CD4-positive, alpha-beta T cell treated with Interleukin-17A for 1 hour (primary cell): ENCODE results near the gene BORCS8.
"Not testable (repeated sequence)": the region's sequence is repeated elsewhere in the genome, so short reads cannot be mapped to it uniquely, and the experiment has no call there.

Experiments
- DNase-seq: peaks from one replicate; pipeline ENCODE4 v3.0.0-alpha.2; 2020

Gene BORCS8

DNA sequence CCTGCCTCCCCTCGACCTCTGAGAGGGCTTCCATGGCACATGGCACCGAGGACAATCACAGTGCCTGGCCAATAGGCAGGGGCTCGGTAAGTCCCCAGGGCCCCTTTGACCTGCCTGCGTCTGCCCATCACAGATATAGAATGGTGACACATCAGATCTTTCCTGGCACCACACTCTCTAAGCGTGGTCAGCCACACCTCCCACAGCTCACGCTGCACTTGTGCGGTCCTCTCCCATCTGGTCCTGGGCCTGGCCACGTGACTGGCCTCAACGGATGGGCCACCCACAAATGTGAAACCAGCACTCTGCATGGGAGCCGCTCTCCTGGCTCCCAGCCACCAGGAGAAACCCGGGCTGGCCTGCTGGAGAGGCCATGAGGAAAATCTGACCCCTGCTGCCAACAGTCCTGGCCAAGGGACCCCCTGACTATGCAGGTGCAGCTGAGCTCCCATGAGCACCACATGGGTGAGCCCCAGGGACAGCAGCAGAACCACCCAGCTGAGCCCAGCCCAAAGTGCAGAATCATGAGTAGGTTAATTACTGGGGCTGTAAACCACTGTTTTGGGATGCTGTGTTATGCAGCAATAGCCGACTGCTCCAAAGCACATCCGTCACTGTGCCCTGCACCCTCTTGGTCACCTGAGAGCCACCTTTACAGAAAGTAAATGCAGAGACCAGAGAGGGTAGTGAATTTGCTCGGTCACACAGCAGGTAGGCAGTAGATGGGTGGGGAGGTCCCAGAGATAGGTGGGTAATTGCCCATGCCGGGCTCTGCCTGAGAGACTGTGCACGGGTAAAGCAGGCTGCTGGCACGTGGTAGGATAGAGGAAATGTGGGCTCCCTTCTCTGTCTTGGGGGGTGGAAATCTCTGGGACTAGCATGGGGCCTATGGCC lies 12.2 kb downstream of the BORCS8 start:
- DNase-seq, result no peak

DNA sequence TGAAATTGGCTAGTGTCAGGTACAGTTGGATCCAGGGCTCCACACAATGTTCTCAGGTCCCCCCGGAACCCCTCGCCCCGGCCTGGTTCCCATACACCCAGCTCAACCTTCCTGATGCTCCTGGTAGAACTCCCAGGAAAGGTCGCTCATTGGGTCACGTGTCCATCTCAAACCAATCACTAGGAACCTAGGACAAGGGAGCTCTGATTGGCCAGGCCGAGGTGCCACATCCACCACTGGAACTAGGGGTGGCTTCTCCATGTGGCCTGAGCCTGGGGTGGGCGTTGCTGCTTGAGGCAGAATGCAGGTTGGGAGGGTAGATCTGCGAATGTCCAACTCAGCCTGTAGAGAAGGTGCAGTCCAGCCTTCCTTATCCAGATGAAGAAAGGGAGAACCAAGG lies 15.0 kb downstream of the BORCS8 start:
- DNase-seq, result no peak

DNA sequence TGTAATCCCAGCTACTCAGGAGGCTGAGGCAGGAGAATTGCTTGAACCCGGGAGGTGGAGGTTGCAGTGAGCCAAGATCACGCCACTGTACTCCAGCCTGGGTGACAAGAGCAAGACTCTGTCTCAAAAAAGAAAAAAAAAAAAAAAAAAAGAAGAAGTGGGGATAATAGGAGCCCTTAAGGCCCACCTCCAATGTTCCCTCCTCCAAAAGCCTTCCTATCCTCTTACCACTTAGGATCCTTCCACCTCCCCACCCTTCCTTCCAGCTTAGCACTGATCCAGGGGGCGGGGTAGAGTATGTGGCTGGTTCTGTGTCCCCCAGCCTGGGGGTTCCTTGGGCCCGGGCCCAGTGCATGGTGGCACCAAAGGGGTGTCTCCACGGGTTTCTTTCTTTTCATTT lies 18.7 kb downstream of the BORCS8 start:
- DNase-seq, result not testable (repeated sequence)

DNA sequence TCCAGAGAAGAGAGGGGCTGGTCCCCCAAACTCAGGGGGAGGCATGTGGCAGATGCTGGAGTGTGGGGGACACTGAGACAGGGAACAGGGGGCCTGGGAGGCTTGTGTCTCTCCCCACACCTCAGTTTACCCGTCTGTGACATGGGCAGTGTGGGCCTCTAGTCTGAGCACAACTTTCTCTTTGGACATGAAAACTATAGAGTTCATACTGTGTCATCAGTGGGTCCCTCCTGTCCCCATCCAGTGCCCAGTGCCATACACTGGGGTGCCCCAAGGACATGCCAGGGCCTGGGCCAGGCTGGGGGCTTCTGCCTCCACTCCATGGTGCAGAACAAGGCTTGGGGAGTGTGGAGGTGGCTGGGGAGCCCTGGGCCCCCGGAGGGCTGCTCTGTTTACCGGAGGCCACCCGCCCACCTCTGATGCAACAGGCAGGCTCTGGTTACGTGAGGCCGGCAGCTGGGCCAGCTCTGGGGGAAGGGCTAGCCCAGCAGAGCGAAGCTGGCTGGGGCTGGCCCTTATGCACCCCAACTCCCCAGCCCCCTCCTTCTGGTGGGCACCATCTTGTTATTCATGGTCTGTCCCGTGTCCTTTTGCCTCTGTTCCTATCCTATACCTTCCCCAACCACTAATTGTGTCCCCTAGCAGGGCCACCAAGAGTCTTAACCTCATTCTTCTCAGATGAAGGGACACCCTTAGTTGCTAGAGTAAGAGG lies 20.0 kb downstream of the BORCS8 start:
- DNase-seq, result no peak

DNA sequence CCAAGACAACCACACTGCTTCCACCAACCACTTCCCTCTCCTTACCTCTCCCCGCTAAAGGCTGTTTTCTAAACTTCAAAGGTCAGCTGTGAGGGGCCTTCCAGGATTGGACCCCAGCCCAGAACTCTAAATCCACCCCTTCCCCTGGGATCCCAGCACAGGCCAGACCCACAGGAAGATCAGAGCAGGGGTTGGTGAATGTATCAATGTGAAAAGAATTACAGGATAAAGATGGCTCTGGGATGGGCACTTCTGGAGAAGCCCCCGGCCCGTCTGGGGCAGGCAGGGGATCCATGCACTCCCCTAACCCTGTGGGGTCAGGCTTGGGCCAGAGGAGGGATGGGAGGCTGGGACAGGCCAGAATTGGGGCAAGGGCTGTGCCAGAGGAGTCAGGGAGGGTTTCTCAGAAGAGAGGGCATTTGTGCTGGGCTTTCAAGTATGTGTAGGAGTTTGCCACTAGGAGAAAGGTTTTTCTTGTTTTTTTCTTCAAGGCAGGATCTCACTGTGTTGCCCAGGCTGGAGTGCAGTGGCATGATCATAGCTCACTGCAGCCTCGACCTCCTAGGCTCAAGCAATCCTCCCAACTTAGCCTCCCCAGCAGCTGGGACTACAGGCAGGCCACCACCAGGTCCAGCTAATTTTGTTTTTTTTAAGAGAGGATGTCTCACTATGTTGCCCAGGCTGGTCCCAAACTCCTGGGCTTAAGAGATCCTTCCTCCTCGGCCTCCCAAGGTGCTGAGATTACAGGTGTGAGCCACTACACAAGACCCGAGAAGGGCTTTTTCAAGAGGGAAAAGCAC lies 20.9 kb downstream of the BORCS8 start:
- no peak for DNase-seq

DNA sequence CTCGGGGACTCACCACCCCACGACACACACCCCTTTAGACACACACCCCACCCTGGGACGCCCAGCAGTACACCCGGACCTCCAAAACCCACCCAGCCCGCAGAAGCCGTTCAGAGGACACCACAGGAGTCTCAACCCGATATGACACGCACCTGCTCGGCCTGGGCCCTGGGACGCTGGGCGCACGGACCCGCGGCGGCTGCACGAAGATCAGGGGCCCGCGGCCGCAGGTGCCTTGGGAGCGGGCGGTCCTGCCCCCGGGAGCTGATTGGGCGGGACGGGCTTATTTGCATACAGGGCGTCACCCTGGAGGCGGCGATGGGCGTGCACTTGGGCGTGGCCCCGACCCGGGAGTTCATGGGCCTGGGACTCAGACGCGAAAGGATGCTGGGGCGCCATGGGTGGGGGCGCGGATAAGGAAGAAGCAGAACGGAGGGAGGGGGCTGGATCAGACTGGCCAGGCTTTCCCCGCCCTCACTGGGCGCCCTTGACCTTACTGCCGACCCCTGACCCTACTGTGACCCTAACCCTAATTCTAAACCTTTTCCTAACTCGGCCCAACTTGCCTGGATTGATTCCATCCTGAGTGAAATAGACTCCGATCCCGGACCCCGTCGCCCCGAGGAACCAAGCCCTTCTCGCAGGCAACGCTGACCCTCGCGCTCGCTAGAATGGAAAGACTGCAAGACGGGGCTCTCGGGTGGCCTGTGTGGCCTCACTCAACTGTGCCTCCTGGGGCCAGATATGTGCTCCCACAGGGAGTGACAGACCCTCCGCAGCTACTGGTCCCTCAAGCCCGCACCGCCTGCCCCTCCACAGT lies 21.7 kb downstream of the BORCS8 start, which contains the start of gene MEF2B:
Gene MEF2B, minus strand, starts transcription at position 211 of the 820 bp plus-strand sequence. CDS start 19,528 bp downstream, outside the sequence.
- peak; percentile 75 for DNase-seq

DNA sequence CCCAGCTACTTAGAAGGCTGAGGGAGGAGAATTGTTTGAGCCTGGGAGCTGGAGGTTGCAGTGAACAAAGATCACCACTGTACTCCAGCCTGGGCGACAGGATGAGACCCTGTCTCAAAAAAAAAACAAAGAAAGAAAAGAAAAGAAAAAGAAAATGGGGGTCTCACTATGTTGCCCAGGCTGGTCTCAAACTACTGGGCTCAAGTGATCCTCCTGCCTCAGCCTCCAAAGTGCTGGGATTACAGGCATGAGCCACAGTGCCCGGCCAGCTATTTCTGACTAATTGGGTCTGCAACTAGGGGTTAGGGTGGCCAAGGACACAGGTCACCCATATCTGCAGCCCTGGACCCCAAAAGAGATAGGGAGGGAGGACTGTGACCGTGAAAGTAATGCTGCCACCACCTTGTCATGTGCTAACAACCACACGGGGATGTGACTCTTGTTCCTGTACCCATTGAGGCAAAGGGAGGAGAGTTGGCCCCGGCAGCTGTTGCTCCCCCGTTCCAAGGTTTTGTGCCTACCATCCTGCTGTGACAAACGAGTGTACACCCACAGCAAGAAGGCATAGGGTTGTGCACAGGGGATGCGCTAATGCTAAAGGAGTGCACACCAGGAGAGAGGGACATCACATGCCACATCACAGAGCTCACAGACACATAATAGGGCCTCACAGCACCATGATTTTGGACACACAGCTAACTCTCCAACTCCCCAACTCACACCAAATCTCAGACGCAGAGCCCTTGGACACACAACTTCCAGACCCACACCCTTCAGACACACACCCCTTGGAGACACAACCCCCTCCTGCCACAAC lies 22.5 kb downstream of the BORCS8 start:
- no peak for DNase-seq

DNA sequence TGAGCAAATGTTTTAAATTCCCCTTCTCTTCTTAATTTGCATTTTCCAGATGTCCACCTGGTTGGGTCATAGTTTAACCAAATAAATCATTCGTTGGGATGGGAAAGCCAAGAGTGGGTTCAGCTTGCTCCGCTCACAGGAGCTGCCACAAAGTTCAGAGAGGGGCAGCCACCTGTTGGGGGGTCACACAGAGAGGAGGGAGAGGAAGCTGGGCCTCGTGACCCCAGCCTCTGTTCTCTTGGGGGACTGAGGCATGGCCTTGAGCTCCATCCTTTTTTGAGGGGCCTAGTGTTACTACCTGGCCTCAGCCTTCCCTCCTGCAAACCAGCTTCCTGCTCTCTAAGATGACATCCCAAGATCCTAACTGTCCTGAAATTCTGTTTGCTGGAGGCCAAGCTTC lies 24.3 kb downstream of the BORCS8 start:
- no peak for DNase-seq

DNA sequence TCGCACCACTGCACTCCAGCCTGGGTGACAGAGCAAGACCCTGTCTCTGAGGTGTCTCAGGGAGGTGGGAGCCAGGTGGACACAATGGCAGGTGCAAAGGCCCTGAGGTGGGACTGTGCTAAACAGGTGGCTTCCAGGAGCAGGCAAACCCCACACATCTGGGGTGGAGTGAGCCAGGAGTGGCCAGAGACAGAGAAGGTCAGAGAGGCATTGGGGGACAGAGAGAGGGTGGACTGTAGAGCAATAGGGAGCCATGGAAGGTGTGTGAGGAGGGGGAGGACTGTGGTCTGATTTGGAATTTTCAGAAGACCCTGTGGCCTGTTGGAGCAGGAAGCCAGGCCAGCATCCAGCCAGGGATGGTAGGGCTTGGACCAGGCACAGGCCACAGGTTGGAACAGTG lies 26.6 kb downstream of the BORCS8 start:
- no peak for DNase-seq

DNA sequence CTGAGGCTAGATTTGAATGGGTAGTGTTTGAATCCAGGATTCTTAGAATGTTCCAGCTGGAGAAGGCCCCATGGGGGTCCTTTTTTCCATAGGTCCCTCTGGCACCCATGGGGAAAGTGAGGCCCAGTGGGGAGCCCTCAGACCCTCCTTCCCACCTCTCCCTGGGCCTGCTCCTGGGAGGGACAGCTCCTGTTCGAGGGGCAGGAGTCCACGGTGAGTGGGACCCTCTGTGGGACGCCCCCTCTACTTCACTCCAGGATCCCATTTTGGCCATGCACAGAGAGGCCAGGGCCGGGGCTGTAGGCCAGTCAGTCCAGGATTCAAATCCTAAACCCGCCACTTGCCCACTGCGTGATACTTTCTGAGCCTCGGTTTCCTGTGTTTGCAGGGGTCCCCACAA lies 29.5 kb downstream of the BORCS8 start:
- DNase-seq, result no peak

DNA sequence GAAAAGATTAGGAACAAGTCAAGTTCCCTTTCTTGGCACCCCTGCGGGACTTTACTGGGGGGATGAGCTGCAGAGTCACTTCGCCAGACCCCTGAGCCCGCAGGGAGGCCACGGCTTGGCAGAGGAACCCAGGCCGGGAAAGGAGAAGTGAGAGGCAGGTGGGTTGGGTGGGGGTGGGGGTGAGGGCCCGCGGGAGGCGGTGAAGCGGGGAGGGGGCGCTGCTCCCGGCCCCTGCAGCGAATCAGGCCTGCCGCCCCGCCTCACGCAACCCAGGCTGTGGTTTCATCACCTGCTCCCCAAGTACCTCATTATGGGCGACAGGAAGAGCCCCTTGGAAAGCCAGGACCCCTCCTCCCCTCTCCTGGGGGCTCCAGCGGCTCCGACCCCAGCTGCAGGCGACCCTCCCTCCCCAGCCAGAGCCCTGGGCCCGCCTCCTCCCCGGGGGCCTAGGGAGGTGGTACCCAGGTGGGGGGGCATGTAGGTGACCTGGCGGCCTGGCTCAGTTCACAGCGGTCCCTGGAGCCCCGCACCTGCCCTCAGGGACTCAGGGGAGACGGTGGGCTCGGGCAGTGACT lies 31.4 kb downstream of the BORCS8 start:
- DNase-seq, result no peak

DNA sequence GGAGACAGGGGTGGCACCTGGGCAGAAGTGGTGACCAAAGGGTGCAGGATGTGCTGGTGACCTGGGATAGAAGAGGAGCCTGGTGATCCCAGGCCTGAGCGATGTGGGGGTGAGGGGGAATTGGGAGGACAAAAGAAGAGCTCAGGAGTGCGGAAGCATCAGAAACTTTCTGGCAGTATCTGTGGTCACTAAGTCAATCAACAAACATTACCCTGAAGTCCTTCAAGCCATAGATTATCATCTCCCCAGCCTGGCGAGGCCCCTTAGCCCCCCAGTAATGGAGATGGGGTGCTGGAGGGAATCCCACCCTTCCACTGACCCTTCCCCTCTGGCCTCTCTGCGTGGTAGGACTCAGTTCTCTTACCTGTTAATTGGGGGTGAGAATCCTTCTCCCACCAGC lies 32.4 kb downstream of the BORCS8 start:
- DNase-seq, result no peak

DNA sequence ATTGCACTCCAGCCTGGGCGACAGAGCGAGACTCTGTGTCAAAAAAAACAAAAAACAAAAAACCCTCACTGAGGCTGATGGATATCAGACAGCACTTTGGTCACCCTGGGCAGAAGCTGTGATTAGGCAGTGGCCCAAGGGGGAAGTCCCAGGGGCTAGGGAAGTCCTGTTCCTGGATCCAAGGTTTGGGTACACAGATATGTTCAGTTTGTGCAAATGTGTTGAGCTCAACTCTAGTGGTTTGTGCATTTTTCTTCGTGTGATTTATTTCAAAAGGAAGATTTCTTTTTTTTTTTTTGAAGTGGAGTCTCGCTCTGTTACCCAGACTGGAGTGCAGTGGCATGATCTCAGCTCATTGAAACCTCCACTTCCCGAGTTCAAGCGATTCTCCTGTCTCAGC lies 34.1 kb downstream of the BORCS8 start:
- DNase-seq, result no peak

DNA sequence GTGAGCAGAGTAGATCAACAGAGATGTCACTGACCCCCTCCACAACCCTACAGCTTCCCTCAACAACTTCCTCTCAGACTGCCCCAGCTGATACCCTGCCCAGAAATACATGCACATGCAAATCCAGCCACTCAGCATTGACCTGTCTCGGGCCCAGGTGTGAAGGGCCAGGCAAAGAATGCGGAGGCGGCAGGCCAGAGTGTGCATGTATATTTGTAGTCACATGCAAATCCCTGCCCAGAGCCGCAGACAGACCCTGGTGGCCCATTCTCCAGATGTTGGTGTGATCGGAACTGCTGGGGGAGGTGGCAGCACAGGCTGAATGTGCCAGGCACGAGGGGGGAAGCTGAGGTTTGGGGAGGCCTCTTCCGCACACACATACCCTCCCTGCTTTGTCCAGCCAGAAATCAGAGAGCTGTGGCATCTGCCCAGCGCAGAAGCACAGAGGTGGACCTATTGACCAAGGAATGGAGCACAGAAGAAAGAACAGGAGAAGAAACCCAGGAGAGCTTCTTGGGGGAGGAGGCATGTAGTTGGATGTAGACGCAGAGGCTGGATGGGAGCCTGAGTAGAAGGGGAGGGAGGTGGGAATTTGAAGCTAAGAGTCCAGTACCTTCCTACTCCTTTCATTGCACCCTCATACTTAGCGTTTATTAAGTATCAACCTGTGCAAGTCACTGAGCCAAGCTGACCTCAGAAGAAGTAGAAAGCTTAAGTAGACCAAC lies 36.3 kb downstream of the BORCS8 start:
- DNase-seq, result no peak

DNA sequence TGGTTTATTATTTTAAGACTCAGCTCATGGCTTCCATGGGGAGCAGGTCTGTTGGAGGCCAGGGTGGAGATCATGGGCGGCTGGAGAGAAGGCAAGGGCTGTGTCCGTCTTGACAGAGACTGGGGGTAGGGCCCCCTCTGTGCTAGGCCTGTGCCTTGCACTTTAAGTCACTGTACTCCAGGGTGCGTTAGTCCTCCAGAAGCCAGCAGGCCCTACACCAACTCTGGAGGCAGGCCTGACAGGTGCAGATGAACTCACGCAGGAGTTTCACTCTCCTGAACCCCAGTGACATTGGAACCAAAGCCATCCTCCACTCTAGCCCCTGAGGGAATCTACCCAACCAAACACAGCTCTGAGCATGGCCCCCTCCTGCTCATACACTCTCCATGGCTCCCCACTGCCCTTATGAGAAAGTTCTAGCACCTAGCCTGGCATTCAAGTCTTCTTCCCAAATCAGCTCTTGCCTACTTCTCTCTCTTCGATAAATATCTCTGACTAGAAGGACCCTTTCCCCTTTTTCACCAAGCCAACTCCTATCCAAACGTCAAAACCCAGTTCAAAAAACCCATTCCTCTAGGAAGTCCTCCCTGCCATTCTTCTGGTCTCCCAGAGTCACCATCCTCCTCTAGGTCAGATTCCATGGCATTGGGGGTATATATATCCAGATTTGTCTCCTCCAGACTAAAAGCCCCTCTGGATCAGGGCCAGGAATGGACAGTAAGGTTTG lies 37.0 kb downstream of the BORCS8 start:
- DNase-seq, result no peak

DNA sequence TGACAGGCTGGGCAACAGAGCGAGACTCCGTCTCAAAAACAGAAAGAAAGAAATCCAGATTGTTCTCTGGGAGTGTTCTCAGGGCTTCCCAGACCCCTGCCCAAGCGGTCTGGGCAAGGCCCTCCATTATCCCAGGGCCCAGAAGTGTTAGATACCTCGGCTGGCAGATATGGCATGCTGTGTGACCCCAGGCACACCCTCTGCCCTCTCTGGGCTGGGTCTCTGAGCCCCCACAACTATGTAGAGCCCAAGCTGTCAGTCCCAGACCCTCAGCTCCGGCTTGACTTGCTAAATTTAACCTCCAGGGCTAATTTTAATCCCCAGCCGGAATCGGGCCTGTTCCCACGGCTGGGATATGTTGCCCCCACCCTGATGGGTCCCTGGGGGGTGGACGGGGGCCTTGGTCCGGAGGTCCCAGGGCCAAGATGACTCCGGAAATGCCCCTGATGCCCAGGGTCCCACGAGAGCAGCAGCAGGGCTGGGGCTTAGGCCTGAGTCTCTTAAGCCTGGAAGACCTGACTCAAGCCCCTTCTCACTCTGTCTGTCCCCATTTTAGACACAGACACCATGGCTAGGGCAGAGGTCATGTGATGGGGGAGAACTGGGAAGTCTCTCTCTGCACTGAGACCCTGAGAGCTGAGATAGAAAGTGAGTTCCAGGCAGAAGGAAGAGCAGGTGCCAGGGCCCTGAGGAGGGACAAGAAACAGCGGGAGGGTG lies 39.1 kb downstream of the BORCS8 start:
- DNase-seq, result no peak

DNA sequence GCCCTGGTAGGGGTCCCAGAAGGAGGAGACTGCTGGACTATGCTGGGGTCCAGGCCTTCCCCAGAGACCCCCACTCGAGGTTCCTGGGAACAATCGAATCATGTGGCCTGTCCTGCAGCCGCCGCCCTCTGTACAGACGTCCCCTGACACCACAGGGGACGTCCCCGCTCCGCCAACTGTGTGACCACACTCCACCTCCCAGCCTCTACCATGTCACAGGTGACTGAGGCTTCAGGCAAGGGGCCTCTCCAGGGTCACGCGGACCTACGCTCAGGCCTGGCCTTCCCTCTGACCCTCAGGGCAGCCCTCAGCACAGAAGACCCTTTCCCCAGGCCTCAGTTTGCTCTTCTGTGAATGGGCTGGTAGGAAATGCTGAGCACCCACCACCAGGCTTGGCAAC lies 40.5 kb downstream of the BORCS8 start:
- no peak for DNase-seq

DNA sequence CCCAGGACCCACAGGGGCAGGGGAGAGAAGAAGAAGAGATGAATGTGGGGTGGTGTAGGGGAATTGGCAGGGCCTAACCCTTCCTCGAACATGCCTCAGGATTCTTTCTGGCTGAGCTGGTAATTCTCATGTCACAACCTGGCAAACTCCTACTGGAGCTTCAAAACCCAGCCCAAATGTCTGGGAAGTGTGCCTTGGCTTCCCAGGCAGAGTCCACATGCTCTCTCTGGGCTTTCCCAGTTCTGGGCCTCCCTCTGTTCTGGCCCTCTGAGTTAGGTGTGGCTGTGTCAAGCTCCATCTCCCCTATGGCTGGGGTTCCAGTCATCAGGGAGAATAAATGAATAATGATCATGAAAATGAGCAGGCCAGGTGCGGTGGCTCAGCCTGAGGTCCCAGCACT lies 42.5 kb downstream of the BORCS8 start:
- no peak for DNase-seq

DNA sequence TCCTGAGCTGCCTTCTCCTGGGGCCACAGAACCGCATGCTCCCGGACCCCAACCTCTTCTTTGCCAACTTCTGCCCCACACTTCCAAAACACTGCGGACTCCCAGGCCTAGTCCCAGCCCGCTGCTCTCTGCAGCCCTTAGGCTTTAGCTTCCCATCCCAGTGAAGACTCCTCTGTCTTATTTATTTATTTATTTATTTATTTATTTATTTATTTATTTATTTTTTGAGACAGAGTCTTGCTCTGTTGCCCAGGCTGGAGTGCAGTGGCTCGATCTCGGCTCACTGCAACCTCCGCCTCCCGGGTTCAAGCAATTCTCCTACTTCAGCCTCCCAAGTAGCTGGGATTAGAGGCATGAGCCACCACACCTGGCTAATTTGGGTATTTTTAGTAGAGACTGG lies 43.4 kb downstream of the BORCS8 start:
- not testable (repeated sequence) for DNase-seq
